GM10248 (cell line): Measurements from ENCODE around the gene TRMT10A.
A peak's percentile ranks its signal among the peaks of the same experiment; 100 is the strongest.

Experiments used
- CTCF ChIA-PET: fragments of 300-600 bp; sonication (Branson Sonifier 250); formaldehyde crosslinking; extraction: SDS; loops from one replicate; lab custom pipeline; 2021; ENCODE audit warnings: antibody characterized with exemption; lab: Yijun Ruan, JAX
- POLR2A ChIA-PET: fragments of 350-650 bp; sonication (Branson Sonifier 250); formaldehyde crosslinking; extraction: SDS; loops from one replicate; lab custom pipeline; 2020; ENCODE audit warnings: antibody characterized with exemption; lab: Yijun Ruan, JAX
- DNase-seq: peaks from one replicate; pipeline ENCODE4 v3.0.0; 2012; ENCODE audit errors: extremely low spot score
- CTCF ChIP-seq: IDR thresholded peaks from 2 replicates; pipeline ENCODE4 v1.5.1; 2012; ENCODE audit warnings: mild to moderate bottlenecking, low read depth; ENCODE audit errors: extremely low read depth, missing control alignments, control extremely low read depth

TRMT10A gene

GRCh38 chr4:99563310-99564186, at the start of gene TRMT10A:
Gene TRMT10A (minus strand): TSS chr4:99564039. CDS start chr4:99559338, 4,701 bp downstream.
- DNase-seq, result peak; percentile 91
- CTCF ChIA-PET, result interaction anchor here (0.7 to 3.5 kb wide), 14 partner anchors 9 to 384 kb away, joined by 3 to 30 read pairs (median 4); partner anchors contain the start of gene DNAJB14
- POLR2A ChIA-PET, result interaction anchor here (0.6 to 0.9 kb wide), 2 partner anchors 331 to 385 kb away, joined by 3 to 4 read pairs; no protein-coding TSS in a partner anchor
- TF ChIP-seq CTCF, result no peak

- DNase-seq, result no peak
- ChIA-PET CTCF (interaction anchor here (0.9 to 3.2 kb wide), 2 partner anchors 10 to 98 kb away, joined by 3 to 10 read pairs; no protein-coding TSS in a partner anchor), POLR2A (no interaction called here)
- TF ChIP-seq CTCF, result no peak
Measured at GRCh38 chr4:99612704-99613103, 48.9 kb upstream of the TRMT10A start.

GRCh38 chr4:99612281-99612680, 48.4 kb upstream of the TRMT10A start:
- no peak for DNase-seq
- ChIA-PET CTCF (interaction anchor here (0.9 to 3.2 kb wide), 2 partner anchors 9 to 99 kb away, joined by 3 to 10 read pairs; no protein-coding TSS in a partner anchor), POLR2A (no interaction called here)
- TF ChIP-seq CTCF, result no peak

- ChIA-PET CTCF (no interaction called here), POLR2A (no interaction called here)
- TF ChIP-seq CTCF, result no peak
- DNase-seq, result no peak
Measured at GRCh38 chr4:99610605-99611175, 46.9 kb upstream of the TRMT10A start.

GRCh38 chr4:99608417-99608816, 44.6 kb upstream of the TRMT10A start:
- ChIA-PET CTCF (interaction anchor here (1.3 kb wide), 2 partner anchors 9 to 12 kb away, joined by 3 read pairs; no protein-coding TSS in a partner anchor), POLR2A (no interaction called here)
- no peak for TF ChIP-seq CTCF
- no peak for DNase-seq

GRCh38 chr4:99606716-99607115, 42.9 kb upstream of the TRMT10A start:
- no peak for DNase-seq
- CTCF ChIA-PET, result no interaction called here
- no peak for TF ChIP-seq CTCF
- POLR2A ChIA-PET, result no interaction called here
